IMR-90 (cell line): ENCODE results near the gene RAD51C. TPM values are rescaled to one million over a fixed set of nuclear protein-coding genes. Genes with fewer than 3 reads are reported as not detected.
A peak's percentile ranks its signal among the peaks of the same experiment; 100 is the strongest.
"Not testable (repeated sequence)": the region's sequence is repeated elsewhere in the genome, so short reads cannot be mapped to it uniquely, and the experiment has no call there.

Source experiments
- ATAC-seq: fragments of 200-7000 bp; cut with Tn5 transposase; 2 replicates; pipeline ENCODE4 v1.9.1; 2020; ENCODE audit warnings: low read depth, mild to moderate bottlenecking, moderate library complexity
- BruUV-seq: library from RNA; stranded (reverse); fragments of 400-500 nt; replicated peaks from 2 replicates; lab custom pipeline; 2021; lab: Mats Ljungman, UMichigan
- CTCF ChIA-PET: fragments of 300-600 bp; formaldehyde crosslinking; extraction: SDS; loops from one replicate; lab custom pipeline; 2021; ENCODE audit warnings: antibody characterized with exemption; lab: Yijun Ruan, JAX
- POLR2A ChIA-PET: fragments of 300-600 bp; sonication (Branson Sonifier 250); formaldehyde crosslinking; loops from one replicate; lab custom pipeline; 2022; ENCODE audit warnings: antibody characterized with exemption; ENCODE audit not compliant: unreplicated experiment; lab: Charles Lee
- DNase-seq: peaks from one replicate; pipeline ENCODE4 v3.0.0; 2013
- H2AFZ ChIP-seq: replicated peaks from 2 replicates; pipeline ENCODE3; 2013; ENCODE audit warnings: low read length, mild to moderate bottlenecking; ENCODE audit not compliant: poor library complexity
- H2AK5ac ChIP-seq: 2 replicates; pipeline ENCODE4 v1.6.1; 2013; ENCODE audit warnings: low read depth, low read length, inconsistent platforms
- H2AK9ac ChIP-seq: replicated peaks from 2 replicates; pipeline ENCODE3; 2013; ENCODE audit warnings: mild to moderate bottlenecking, low read depth, low read length, moderate library complexity; ENCODE audit not compliant: poor library complexity
- H2BK120ac ChIP-seq: 2 replicates; pipeline ENCODE4 v1.6.1; 2013; ENCODE audit warnings: low read depth, low read length, inconsistent platforms
- H2BK15ac ChIP-seq: 3 replicates; pipeline ENCODE4 v1.6.1; 2013; ENCODE audit warnings: low read depth, low read length, inconsistent platforms
- H2BK20ac ChIP-seq: 2 replicates; pipeline ENCODE4 v1.6.1; 2013; ENCODE audit warnings: low read depth, mild to moderate bottlenecking, inconsistent platforms, low read length, moderate library complexity
- H2BK5ac ChIP-seq: 2 replicates; pipeline ENCODE4 v1.6.1; 2013; ENCODE audit warnings: mild to moderate bottlenecking, low read depth, low read length, inconsistent platforms; ENCODE audit not compliant: poor library complexity, severe bottlenecking
- H3K14ac ChIP-seq: replicated peaks from 2 replicates; pipeline ENCODE4 v1.6.1; 2013; ENCODE audit warnings: low read depth, low read length, inconsistent platforms
- H3K18ac ChIP-seq: 2 replicates; pipeline ENCODE4 v1.6.1; 2013; ENCODE audit warnings: low read depth, low read length, control low read depth
- H3K23ac ChIP-seq: 2 replicates; pipeline ENCODE4 v1.6.1; 2013; ENCODE audit warnings: low read depth, low read length, inconsistent platforms
- H3K27ac ChIP-seq: 2 replicates; pipeline ENCODE4 v1.5.1; 2013; ENCODE audit warnings: mild to moderate bottlenecking, control low read depth, low read length; ENCODE audit not compliant: insufficient read depth
- H3K27me3 ChIP-seq: 2 replicates; pipeline ENCODE4 v1.6.1; 2013; ENCODE audit warnings: low read length; ENCODE audit not compliant: control insufficient read depth, insufficient read depth
- H3K36me3 ChIP-seq: 2 replicates; pipeline ENCODE4 v1.6.1; 2013; ENCODE audit warnings: low read length, mixed read lengths; ENCODE audit not compliant: control insufficient read depth, insufficient read depth
- H3K4ac ChIP-seq: 2 replicates; pipeline ENCODE4 v1.6.1; 2013; ENCODE audit warnings: low read depth, low read length, inconsistent platforms
- H3K4me1 ChIP-seq: 2 replicates; pipeline ENCODE4 v1.6.1; 2013; ENCODE audit warnings: low read length, mixed read lengths; ENCODE audit not compliant: control insufficient read depth, insufficient read depth
- H3K4me2 ChIP-seq: 2 replicates; pipeline ENCODE4 v1.6.1; 2013; ENCODE audit warnings: low read depth, mild to moderate bottlenecking, control low read depth, low read length, moderate library complexity
- H3K4me3 ChIP-seq: 2 replicates; pipeline ENCODE4 v1.5.1; 2013; ENCODE audit warnings: low read depth, mild to moderate bottlenecking, control low read depth, low read length, moderate library complexity; ENCODE audit not compliant: insufficient read depth
- H3K56ac ChIP-seq: 2 replicates; pipeline ENCODE4 v1.6.1; 2013; ENCODE audit warnings: low read length, inconsistent platforms; ENCODE audit not compliant: insufficient read depth; ENCODE audit errors: extremely low read depth
- H3K79me1 ChIP-seq, 2 experiments: 2 replicates each; pipeline ENCODE4 v1.6.1; 2013; ENCODE audit warnings: low read length in 2 of 2, inconsistent platforms in 1 of 2, low read depth in 1 of 2
- H3K9ac ChIP-seq: 2 replicates; pipeline ENCODE4 v1.6.1; 2013; ENCODE audit warnings: low read depth, low read length, control low read depth
- H3K9me1 ChIP-seq: 2 replicates; pipeline ENCODE4 v1.6.1; 2013; ENCODE audit warnings: low read length, inconsistent platforms; ENCODE audit not compliant: insufficient read depth
- H3K9me3 ChIP-seq: 2 replicates; pipeline ENCODE4 v1.6.1; 2013; ENCODE audit warnings: low read length; ENCODE audit not compliant: control insufficient read depth, insufficient read depth
- H4K20me1 ChIP-seq: 2 replicates; pipeline ENCODE4 v1.6.1; 2013; ENCODE audit warnings: low read length, inconsistent platforms; ENCODE audit not compliant: insufficient read depth
- H4K5ac ChIP-seq: 2 replicates; pipeline ENCODE4 v1.6.1; 2013; ENCODE audit warnings: mild to moderate bottlenecking, low read depth, low read length, control low read depth
- H4K8ac ChIP-seq, 2 experiments: 2 replicates each; pipeline ENCODE4 v1.6.1; 2013; ENCODE audit warnings: low read depth in 2 of 2, low read length in 2 of 2, control low read depth in 1 of 2, inconsistent platforms in 1 of 2
- H4K91ac ChIP-seq: 2 replicates; pipeline ENCODE4 v1.6.1; 2013; ENCODE audit warnings: low read depth, low read length, inconsistent platforms; ENCODE audit not compliant: insufficient read depth
- FOS ChIP-seq: fragments of 150-350 bp; IDR thresholded peaks from 2 replicates; pipeline ENCODE4 v1.6.1; 2016; ENCODE audit warnings: low read depth, low read length
- NFE2L2 ChIP-seq: fragments of 150-350 bp; IDR thresholded peaks from 2 replicates; pipeline ENCODE4 v1.6.1; 2016; ENCODE audit warnings: low read depth, mild to moderate bottlenecking, low read length
- USF2 ChIP-seq: fragments of 150-350 bp; IDR thresholded peaks from 2 replicates; pipeline ENCODE4 v1.6.1; 2017; ENCODE audit warnings: mild to moderate bottlenecking, antibody characterized with exemption, low read length, low read depth
- WGBS, 2 experiments: methylation state at CpG; one replicate each; pipeline versions ENCODE4 v1.1.5 to v1.1.7; 2013; ENCODE audit warnings: missing lambda C conversion rate in 2 of 2; ENCODE audit not compliant: insufficient read length in 1 of 2; ENCODE audit errors: extremely low coverage in 2 of 2; 5-methylcytosine and 5-hydroxymethylcytosine counted together
- dilution Hi-C: fragments of 300-500 bp; cut with HindIII; formaldehyde crosslinking; loops from one replicate; pipeline ENCODE4 v1.14.3; 2018; ENCODE audit warnings: low sequenced_read_pairs; ENCODE audit not compliant: unreplicated experiment
- in situ Hi-C: fragments of 300-500 bp; cut with MboI; formaldehyde crosslinking; loops from 3 replicates; pipeline ENCODE4 v1.14.3; 2019; ENCODE audit warnings: low sequenced_read_pairs, inconsistent platforms, mixed read lengths
- intact Hi-C: fragments of 100-400 bp; cut with micrococcal nuclease; formaldehyde crosslinking; loops from 2 replicates; pipeline ENCODE4 v1.10.0; 2022
- polyA plus RNA-seq, 3 experiments: library from polyadenylated mRNA; depleted of rRNA; stranded (reverse); fragments of >200 nt; gene quantifications; 2 replicates each; pipeline ENCODE4 v1.2.3, GENCODE V29; 2012; ENCODE audit warnings: low replicate concordance in 1 of 3
- total RNA-seq: library from RNA; depleted of rRNA; stranded (reverse); fragments of >200 nt; gene quantifications from 2 replicates; pipeline ENCODE4 v1.2.3, GENCODE V29; 2012

RAD51C gene
- total and polyA plus RNA-seq, 2 of the 4 experiments (the other 2 are of a cell fraction), result 21.1 to 28.3 TPM

GRCh38 chr17:58677194-58677880 is 15.1 kb upstream of the RAD51C start:
- ATAC-seq, result peak; percentile 68
- no CpG with 5 or more reads among the region's 4 CpGs for WGBS, 2 experiments
- Histone ChIP-seq H2BK5ac (no peak overlapping the region), H3K14ac (0 out of 2 replicates have a peak overlapping the region, but pooled peaks have one; percentile 68), H2AK5ac (no peak overlapping the region; the same call in 1 of the 2 replicates), H3K27me3 (no peaks in the 10 kb centered on the region), H4K91ac (no peak overlapping the region), H3K4ac (no peak overlapping the region), H2BK20ac (no peak overlapping the region), H2BK15ac (no peak overlapping the region), H4K5ac (no peak overlapping the region), H3K56ac (no peak overlapping the region), H2AK9ac (no peak overlapping the region), H3K4me3 (no peak overlapping the region), H2BK120ac (peak overlapping the region; percentile 56; the same call in 1 of the 2 replicates), H3K9ac (no peak overlapping the region), H3K27ac (no peak overlapping the region), H4K20me1 (no peaks in the 10 kb centered on the region), H3K9me3 (no peaks in the 10 kb centered on the region), H3K4me2 (no peak overlapping the region), H4K8ac (peak overlapping the region in 1 of 2 experiments; percentile 72; a peak in 2 of 4 replicates), H3K18ac (no peak overlapping the region), H3K36me3 (no peaks in the 10 kb centered on the region), H3K79me1 (no peaks in the 10 kb centered on the region), H3K9me1 (no peaks in the 10 kb centered on the region), H3K23ac (no peak overlapping the region; the same call in 1 of the 2 replicates), H3K4me1 (no peaks in the 10 kb centered on the region), H2AFZ (no peak overlapping the region)
- intact Hi-C loops, result no loop called here
- in situ Hi-C loops, result no loop called here
- CTCF ChIA-PET, result no interaction called here
- TF ChIP-seq NFE2L2 (no peak), FOS (no peak), USF2 (no peak)
- POLR2A ChIA-PET, result no interaction called here
- DNase-seq, result peak; percentile 78
- BruUV-seq, result no TSS peak
- dilution Hi-C loops, result no loop called here

GRCh38 chr17:58678287-58678686 is 14.1 kb upstream of the RAD51C start:
- H3K9ac ChIP-seq, H3K9me1 ChIP-seq, dilution Hi-C loops, CTCF ChIA-PET, H3K4me3 ChIP-seq, in situ Hi-C loops, H4K91ac ChIP-seq, H3K14ac ChIP-seq, H2BK5ac ChIP-seq, BruUV-seq, DNase-seq, H3K79me1 ChIP-seq, H3K27me3 ChIP-seq, H2BK20ac ChIP-seq, H2BK120ac ChIP-seq, H3K23ac ChIP-seq, H4K8ac ChIP-seq, POLR2A ChIA-PET, H3K4me2 ChIP-seq, H3K9me3 ChIP-seq, H4K20me1 ChIP-seq, H3K36me3 ChIP-seq, H3K27ac ChIP-seq, H3K4me1 ChIP-seq, H2BK15ac ChIP-seq, H2AK9ac ChIP-seq, ATAC-seq, intact Hi-C loops, H3K4ac ChIP-seq, H3K56ac ChIP-seq, H4K5ac ChIP-seq, H3K18ac ChIP-seq, H2AK5ac ChIP-seq, H2AFZ ChIP-seq: not testable (repeated sequence)
- 100% methylated on average over 1 of the region's 5 CpGs; no CpG with 5 or more reads in 1 of the 2 experiments for WGBS, 2 experiments
